Hepatocyte (in vitro differentiated cells): ENCODE results near the gene GRHL1. TPM values are rescaled to one million over a fixed set of nuclear protein-coding genes. Genes with fewer than 3 reads are reported as not detected.
A peak's percentile ranks its signal among the peaks of the same experiment; 100 is the strongest.

Experiments
- DNase-seq: peaks from one replicate; pipeline ENCODE4 v3.0.0-alpha.2; 2016; ENCODE audit warnings: low spot score
- H2AFZ ChIP-seq: fragments of 200-600 bp; sonication (generic); 2 replicates; pipeline ENCODE4 v1.6.0; 2016; ENCODE audit warnings: antibody characterized with exemption, mild to moderate bottlenecking
- H3K27ac ChIP-seq: fragments of 200-600 bp; sonication (generic); 2 replicates; pipeline ENCODE4 v1.5.1; 2016; ENCODE audit warnings: mild to moderate bottlenecking
- H3K27me3 ChIP-seq: fragments of 200-600 bp; sonication (generic); 2 replicates; pipeline ENCODE4 v1.6.1; 2016
- H3K36me3 ChIP-seq: fragments of 200-600 bp; sonication (generic); replicated peaks from 2 replicates; pipeline ENCODE4 v1.5.1; 2016; ENCODE audit warnings: low read depth; ENCODE audit not compliant: insufficient read depth
- H3K4me1 ChIP-seq: fragments of 200-600 bp; sonication (generic); 2 replicates; pipeline ENCODE4 v1.5.1; 2016; ENCODE audit warnings: mild to moderate bottlenecking, moderate library complexity; ENCODE audit not compliant: insufficient read depth
- H3K4me2 ChIP-seq: fragments of 200-600 bp; sonication (generic); 2 replicates; pipeline ENCODE4 v1.6.0; 2016
- H3K4me3 ChIP-seq: fragments of 200-600 bp; sonication (generic); 2 replicates; pipeline ENCODE4 v1.5.1; 2016; ENCODE audit warnings: mild to moderate bottlenecking
- H3K79me2 ChIP-seq: fragments of 200-600 bp; sonication (generic); 2 replicates; pipeline ENCODE4 v1.6.0; 2017; ENCODE audit warnings: mild to moderate bottlenecking
- H3K9me2 ChIP-seq: fragments of 200-600 bp; sonication (generic); replicated peaks from 2 replicates; pipeline ENCODE4 v1.6.0; 2017; ENCODE audit warnings: mild to moderate bottlenecking; ENCODE audit not compliant: insufficient read depth
- H3K9me3 ChIP-seq: fragments of 200-600 bp; sonication (generic); 2 replicates; pipeline ENCODE4 v1.5.1; 2016; ENCODE audit warnings: low read depth, mild to moderate bottlenecking
- H4K20me1 ChIP-seq: fragments of 200-600 bp; sonication (generic); 2 replicates; pipeline ENCODE4 v1.6.0; 2016; ENCODE audit warnings: mild to moderate bottlenecking; ENCODE audit not compliant: insufficient read depth, poor library complexity, severe bottlenecking
- EZH2 ChIP-seq: fragments of 200-600 bp; sonication (generic); IDR thresholded peaks from 2 replicates; pipeline ENCODE4 v1.6.1; 2016; ENCODE audit warnings: antibody characterized with exemption, mild to moderate bottlenecking, borderline replicate concordance
- EZH2phosphoT487 ChIP-seq: fragments of 200-600 bp; sonication (generic); IDR thresholded peaks from one replicate; pipeline ENCODE4 v1.6.1; 2018; ENCODE audit warnings: antibody characterized with exemption, mild to moderate bottlenecking, low read depth, moderate library complexity; ENCODE audit not compliant: unreplicated experiment, severe bottlenecking
- WGBS: methylation state at CpG from one replicate; pipeline ENCODE4 v1.1.6; 2016; ENCODE audit warnings: low lambda C conversion rate; ENCODE audit errors: missing lambda C conversion rate; 5-methylcytosine and 5-hydroxymethylcytosine counted together
- polyA plus RNA-seq: library from polyadenylated mRNA; unstranded; fragments of >200 nt; fragmentation: Nextera tagmentation; extraction: Ambion mirVana; gene quantifications from 2 replicates; pipeline ENCODE4 v1.2.1, GENCODE V29; 2016
- total RNA-seq: library from RNA; depleted of rRNA; stranded (reverse); fragments of >200 nt; gene quantifications from 2 replicates; pipeline ENCODE4 v1.2.3, GENCODE V29; 2014
- TF ChIP-seq, protein P1 (sequence below): fragments of 200-600 bp; sonication (generic); IDR thresholded peaks from 2 replicates; pipeline ENCODE4 v1.5.1; 2016; ENCODE audit warnings: antibody characterized with exemption, mild to moderate bottlenecking; ENCODE audit not compliant: poor library complexity

The GRHL1 gene
- total and polyA plus RNA-seq, 2 experiments from 2014 or later, result 4.0 to 10.9 TPM

DNA sequence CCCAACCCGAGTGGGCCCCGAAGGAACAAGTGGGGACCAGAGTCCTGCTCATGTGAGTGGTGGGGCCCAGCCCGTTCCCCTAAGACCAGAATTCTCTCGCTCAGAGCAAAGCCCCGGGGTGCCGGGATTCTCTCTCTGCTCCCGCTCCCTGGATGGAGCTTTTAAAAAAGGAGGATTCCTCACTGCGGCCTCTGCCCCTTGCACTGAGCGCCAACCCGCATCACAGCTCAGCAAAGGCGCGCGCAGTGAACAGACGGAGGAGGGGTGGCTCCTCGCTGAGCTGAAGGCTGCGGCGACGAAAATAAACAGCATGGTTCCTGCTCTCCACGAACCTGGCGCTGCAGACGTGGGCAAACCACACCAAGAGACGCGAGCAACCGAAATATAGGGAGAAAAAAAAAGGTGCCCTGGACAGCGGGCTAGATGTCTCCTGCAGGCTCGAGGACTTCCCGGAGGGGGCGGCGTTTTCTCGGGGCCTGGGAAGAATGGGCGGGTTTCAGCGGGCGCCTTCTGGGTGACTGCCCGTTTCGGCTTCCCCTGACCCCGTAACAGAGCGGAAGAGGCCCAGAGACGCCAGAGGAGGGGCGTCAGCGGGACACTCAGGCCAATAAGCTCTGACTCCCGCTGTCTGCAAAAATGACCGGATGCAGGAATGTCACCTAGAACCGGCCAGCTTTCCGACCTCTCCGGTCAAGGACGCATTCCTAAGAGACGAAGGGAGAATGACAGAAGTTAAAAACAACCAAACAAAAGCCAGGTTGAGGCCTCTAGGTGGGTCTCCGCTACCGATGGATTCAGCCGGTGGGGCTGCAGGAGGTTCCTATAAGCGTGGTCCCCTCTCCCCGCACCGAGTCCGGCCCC is 91.0 kb downstream of the GRHL1 start:
- Histone ChIP-seq H3K27ac (peak overlapping the region; percentile 85), H3K9me3 (no peaks in the 10 kb centered on the region), H3K79me2 (peaks cover 7% of the 10 kb centered on the region), H3K36me3 (no peaks in the 10 kb centered on the region), H3K4me2 (peak overlapping the region; percentile 84), H3K4me3 (no peak overlapping the region), H2AFZ (peak overlapping the region; percentile 62), H3K4me1 (peaks cover 14% of the 10 kb centered on the region), H3K27me3 (no peaks in the 10 kb centered on the region), H4K20me1 (peaks cover 4% of the 10 kb centered on the region), H3K9me2 (no peaks in the 10 kb centered on the region)
- 20% methylated on average over 44 of the region's 54 CpGs for WGBS
- TF ChIP-seq EZH2, result no peak
- TF ChIP-seq, protein P1, sequence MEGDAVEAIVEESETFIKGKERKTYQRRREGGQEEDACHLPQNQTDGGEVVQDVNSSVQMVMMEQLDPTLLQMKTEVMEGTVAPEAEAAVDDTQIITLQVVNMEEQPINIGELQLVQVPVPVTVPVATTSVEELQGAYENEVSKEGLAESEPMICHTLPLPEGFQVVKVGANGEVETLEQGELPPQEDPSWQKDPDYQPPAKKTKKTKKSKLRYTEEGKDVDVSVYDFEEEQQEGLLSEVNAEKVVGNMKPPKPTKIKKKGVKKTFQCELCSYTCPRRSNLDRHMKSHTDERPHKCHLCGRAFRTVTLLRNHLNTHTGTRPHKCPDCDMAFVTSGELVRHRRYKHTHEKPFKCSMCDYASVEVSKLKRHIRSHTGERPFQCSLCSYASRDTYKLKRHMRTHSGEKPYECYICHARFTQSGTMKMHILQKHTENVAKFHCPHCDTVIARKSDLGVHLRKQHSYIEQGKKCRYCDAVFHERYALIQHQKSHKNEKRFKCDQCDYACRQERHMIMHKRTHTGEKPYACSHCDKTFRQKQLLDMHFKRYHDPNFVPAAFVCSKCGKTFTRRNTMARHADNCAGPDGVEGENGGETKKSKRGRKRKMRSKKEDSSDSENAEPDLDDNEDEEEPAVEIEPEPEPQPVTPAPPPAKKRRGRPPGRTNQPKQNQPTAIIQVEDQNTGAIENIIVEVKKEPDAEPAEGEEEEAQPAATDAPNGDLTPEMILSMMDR, result no peak
- TF ChIP-seq EZH2phosphoT487, result no peak
- DNase-seq, result peak; percentile 80

DNA sequence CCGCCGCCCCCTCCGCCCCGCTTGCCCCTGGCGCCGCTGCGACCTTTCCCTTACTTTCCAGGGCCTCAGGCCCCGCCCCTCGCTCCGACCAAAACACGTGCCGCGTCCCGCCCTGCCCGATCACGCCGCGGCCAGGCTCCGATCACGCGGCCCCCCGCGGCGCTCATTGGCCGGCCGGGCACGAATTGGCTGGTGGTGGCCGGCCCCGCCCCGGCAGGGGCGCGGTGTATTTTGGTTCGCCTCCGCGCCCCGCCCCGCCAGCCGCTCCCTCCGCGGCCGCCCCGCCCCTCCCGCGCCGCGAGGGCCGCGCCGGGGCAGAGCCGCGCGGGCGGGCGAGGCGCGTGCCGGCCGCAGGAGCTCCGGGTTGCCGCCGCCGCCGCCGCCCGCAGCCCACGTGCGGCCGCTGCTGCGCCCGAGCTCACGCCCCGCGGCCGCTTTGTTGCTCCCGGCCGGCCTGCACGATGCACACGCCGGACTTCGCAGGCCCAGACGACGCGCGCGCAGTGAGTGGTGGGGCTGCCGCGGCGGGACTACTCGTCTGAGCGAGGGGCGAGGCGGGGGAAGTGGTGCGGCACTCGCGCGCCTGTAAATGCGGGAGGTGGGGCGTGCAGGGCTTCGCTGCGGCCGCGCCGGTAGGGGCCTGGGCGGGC is 91.9 kb downstream of the GRHL1 start, which contains the start of gene KLF11:
Gene KLF11, plus strand, starts transcription at position 295 of the 650 bp plus-strand sequence. Its CDS starts 167 bp downstream, at position 462.
- H3K9me2 ChIP-seq, result no peaks in the 10 kb centered on the region
- H3K4me1 ChIP-seq, result peaks cover 14% of the 10 kb centered on the region
- peak within 1 kb of the TSS; percentile 97 for H3K27ac ChIP-seq
- H3K9me3 ChIP-seq, result no peaks in the 10 kb centered on the region
- DNase-seq, result peak; percentile 97
- H4K20me1 ChIP-seq, result peaks cover 4% of the 10 kb centered on the region
- H2AFZ ChIP-seq, result peak within 1 kb of the TSS; percentile 62
- H3K4me2 ChIP-seq, result peak within 1 kb of the TSS; percentile 93
- H3K36me3 ChIP-seq, result no peaks in the 10 kb centered on the region
- TF ChIP-seq, protein P1, result no peak
- TF ChIP-seq EZH2 (no peak), EZH2phosphoT487 (no peak)
- WGBS, result under 1% methylated on average over 51 of the region's 104 CpGs
- no peaks in the 10 kb centered on the region for H3K27me3 ChIP-seq
- peak within 1 kb of the TSS; percentile 58 for H3K4me3 ChIP-seq
- H3K79me2 ChIP-seq, result peaks cover 7% of the 10 kb centered on the region

DNA sequence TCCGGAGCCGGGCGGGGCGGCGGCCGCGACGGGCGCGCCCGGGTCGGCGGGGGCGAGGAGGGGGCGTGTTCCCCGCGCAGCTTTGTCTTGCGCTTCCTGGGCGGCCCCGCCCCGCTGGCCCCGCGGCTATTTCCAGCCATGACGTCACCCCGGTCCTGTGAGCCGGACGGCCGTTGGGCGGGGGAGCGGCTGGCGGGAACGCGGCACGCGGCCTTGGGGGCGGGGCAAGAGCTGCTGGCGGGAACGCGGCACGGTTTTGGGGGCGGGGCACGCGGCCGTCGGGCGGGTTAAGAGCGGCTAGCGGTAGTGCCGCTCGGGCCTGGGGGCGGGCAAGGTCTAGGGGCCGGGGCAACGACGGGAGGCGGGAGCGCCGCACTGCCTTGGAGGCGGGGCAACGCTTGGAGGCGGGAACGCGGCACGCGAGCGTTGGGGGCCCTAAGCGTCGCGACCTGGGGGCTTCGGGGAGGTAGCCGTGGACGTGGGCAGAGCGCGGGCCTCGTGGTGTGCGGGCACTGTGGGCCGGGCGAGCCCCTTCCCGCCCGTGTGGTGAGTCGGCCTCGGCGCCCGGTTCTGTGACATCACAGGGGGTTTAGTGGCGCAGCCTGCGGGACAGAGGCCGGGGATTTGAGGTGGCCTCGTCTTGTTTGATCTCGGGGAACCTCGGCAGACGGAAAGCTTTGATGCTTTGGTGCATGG is 92.6 kb downstream of the GRHL1 start:
- Histone ChIP-seq H2AFZ (peak overlapping the region; percentile 50), H3K36me3 (no peaks in the 10 kb centered on the region), H3K79me2 (peaks cover 8% of the 10 kb centered on the region), H3K27me3 (no peaks in the 10 kb centered on the region), H3K4me1 (peaks cover 14% of the 10 kb centered on the region), H3K4me3 (peak overlapping the region; percentile 26), H4K20me1 (peaks cover 4% of the 10 kb centered on the region), H3K27ac (peak overlapping the region; percentile 97), H3K4me2 (peak overlapping the region; percentile 93), H3K9me2 (no peaks in the 10 kb centered on the region), H3K9me3 (no peaks in the 10 kb centered on the region)
- peak; percentile 98 for DNase-seq
- WGBS, result 47% methylated on average over 28 of the region's 90 CpGs
- TF ChIP-seq EZH2, result no peak
- TF ChIP-seq, protein P1, result no peak
- TF ChIP-seq EZH2phosphoT487, result no peak
